ENCODE results near the gene SGTA. TPM values are rescaled to one million over a fixed set of nuclear protein-coding genes. Genes with fewer than 3 reads are reported as not detected.

The SGTA gene
- total and polyA plus RNA-seq, 2 donors from 2014 or later: 50.4 to 66.2 TPM

DNA sequence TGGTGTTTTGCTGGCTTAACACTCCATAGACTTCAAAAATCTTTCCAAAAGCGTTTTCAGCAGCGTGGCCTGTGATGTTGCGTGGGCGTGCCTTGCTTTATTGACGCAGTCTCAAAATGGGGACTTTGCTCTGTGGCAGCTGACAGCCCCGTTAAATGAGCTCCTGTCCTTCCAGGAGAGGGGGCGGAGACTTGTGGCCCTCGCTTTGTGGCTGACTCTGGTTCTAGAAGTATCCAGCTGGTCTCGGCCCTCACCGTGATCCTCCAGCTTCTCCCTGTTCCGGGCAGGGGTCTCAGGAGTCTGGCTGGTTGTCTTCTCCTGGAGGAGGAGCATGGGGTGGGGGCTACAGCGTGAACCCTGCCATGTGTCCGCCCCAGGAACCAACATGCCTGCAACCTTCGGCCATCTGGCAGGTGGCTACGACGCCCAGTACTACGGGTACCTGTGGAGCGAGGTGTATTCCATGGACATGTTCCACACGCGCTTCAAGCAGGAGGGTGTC is 28.2 kb upstream of the SGTA start:
- Histone ChIP-seq H3K27ac (ENCODE audit: low read depth in 2 of 2, low read length in 2 of 2) (no peak overlapping the region), H3K9ac (ENCODE audit: low read length in 3 of 3) (no peak overlapping the region), H3K9me3 (ENCODE audit: control insufficient read depth in 2 of 3, insufficient read depth in 1 of 3, low read length in 3 of 3) (no peaks in the 10 kb centered on the region), H3K27me3 (ENCODE audit: control insufficient read depth, insufficient read depth, low read length) (no peaks in the 10 kb centered on the region), H3K4me3 (ENCODE audit: low read length in 3 of 3) (no peak overlapping the region), H3K36me3 (ENCODE audit: control insufficient read depth in 2 of 3, insufficient read depth in 3 of 3, low read length in 3 of 3) (peaks cover 0 to 5% (median 3%) of the 10 kb centered on the region in 3 donors), H3K4me1 (ENCODE audit: control insufficient read depth in 2 of 3, insufficient read depth in 2 of 3, low read depth in 1 of 3, low read length in 3 of 3) (no peaks in the 10 kb centered on the region)
- no peak for TF ChIP-seq CTCF (IDR thresholded peaks at IDR 0.05; ENCODE audit: borderline replicate concordance, extremely low read depth, insufficient read depth)
- DNase-seq (no peak), FAIRE-seq (no peak)
- intact Hi-C loops (cut with DNase I): no loop called here

DNA sequence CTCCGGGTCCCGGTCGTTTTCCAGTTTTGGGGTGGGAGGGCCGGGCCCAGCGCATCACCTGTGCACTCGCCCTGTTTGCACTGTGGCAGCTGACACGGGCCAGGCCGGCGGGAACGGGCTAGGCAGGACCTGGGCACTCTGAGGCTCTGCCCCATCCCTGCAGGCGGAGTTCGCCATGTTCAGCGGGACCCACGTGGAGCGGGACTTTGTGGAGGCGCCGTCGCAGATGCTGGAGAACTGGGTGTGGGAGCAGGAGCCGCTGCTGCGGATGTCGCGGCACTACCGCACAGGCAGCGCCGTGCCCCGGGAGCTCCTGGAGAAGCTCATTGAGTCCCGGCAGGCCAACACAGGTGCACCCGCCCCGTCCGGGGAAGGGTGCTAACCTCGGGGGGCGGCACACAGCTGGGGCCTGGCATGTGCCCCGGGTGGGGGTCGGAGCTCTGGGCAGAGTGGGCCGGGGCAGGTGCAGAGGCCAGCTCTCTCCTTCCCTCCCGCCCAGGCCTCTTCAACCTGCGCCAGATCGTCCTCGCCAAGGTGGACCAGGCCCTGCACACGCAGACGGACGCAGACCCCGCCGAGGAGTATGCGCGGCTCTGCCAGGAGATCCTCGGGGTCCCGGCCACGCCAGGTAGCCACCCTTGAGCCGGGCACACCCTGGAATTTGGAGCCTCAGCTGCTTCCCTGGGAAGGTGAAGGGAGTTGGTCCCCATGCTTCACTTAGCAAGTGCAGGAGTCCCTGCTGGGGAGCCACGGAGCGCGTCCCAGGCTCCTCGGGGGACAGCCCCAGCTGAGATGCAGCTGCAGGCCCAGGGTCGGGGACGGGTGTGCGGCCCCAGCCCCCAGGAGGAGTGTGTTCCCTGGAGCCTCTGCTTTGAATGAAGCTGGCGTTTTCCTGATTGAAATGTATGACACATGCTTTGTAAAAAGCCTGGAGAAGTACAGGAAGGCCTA is 27.3 kb upstream of the SGTA start:
- H3K27me3 ChIP-seq (ENCODE audit: control insufficient read depth, insufficient read depth, low read length): no peaks in the 10 kb centered on the region
- FAIRE-seq: no peak
- H3K27ac ChIP-seq (ENCODE audit: low read depth in 2 of 2, low read length in 2 of 2): no peak overlapping the region
- H3K9me3 ChIP-seq (ENCODE audit: control insufficient read depth in 2 of 3, insufficient read depth in 1 of 3, low read length in 3 of 3): no peaks in the 10 kb centered on the region
- no peak for TF ChIP-seq CTCF (IDR thresholded peaks at IDR 0.05; ENCODE audit: borderline replicate concordance, extremely low read depth, insufficient read depth)
- H3K4me1 ChIP-seq (ENCODE audit: control insufficient read depth in 2 of 3, insufficient read depth in 2 of 3, low read depth in 1 of 3, low read length in 3 of 3): no peaks in the 10 kb centered on the region
- no peak overlapping the region for H3K4me3 ChIP-seq (ENCODE audit: low read length in 3 of 3)
- intact Hi-C loops (cut with DNase I): no loop called here
- peaks cover 0 to 5% (median 3%) of the 10 kb centered on the region in 3 donors for H3K36me3 ChIP-seq (ENCODE audit: control insufficient read depth in 2 of 3, insufficient read depth in 3 of 3, low read length in 3 of 3)
- no peak overlapping the region for H3K9ac ChIP-seq (ENCODE audit: low read length in 3 of 3)
- DNase-seq: no peak

DNA sequence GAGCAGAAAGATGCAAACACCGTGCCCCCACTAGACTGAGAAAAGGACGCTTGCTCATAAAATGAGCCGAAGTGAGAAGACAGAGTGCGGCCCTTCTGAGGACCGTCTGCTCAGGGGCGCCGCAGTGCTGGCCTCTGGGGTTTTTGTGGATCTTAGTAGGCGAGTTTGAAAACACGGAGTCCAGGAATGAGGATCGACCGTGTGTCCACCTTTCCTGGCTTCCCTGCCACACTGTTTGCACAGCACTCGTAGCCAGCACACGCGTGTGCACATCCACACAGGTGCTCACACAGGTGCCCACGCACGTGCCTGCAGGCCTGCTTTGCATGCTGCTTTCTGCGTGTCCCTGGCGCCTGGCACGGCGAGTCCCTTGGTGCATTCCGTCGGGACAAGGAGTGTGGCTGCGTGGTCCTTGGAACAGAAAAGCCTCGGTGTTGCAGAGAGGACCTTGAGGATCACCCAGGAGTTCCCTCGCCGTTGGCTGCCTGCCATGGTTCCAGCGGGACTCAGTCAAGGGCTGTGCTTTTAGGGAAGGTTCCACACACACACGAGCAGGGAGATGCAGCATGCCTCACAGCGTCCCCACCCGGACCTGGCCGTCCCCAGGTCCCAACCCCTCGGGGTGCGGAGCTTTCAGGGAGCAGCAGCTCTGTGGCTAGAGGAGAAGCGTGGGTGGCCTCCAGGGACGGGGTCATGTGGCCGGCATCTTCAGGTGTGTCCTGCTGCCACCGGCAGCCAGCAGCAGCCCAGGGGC is 26.5 kb upstream of the SGTA start:
- Histone ChIP-seq H3K9me3 (ENCODE audit: control insufficient read depth in 2 of 3, insufficient read depth in 1 of 3, low read length in 3 of 3) (no peaks in the 10 kb centered on the region), H3K36me3 (ENCODE audit: control insufficient read depth in 2 of 3, insufficient read depth in 3 of 3, low read length in 3 of 3) (peaks cover 0 to 5% (median 3%) of the 10 kb centered on the region in 3 donors), H3K27me3 (ENCODE audit: control insufficient read depth, insufficient read depth, low read length) (no peaks in the 10 kb centered on the region), H3K27ac (ENCODE audit: low read depth in 2 of 2, low read length in 2 of 2) (no peak overlapping the region), H3K4me1 (ENCODE audit: control insufficient read depth in 2 of 3, insufficient read depth in 2 of 3, low read depth in 1 of 3, low read length in 3 of 3) (no peaks in the 10 kb centered on the region), H3K9ac (ENCODE audit: low read length in 3 of 3) (no peak overlapping the region), H3K4me3 (ENCODE audit: low read length in 3 of 3) (no peak overlapping the region)
- no peak for FAIRE-seq
- TF ChIP-seq CTCF (IDR thresholded peaks at IDR 0.05; ENCODE audit: borderline replicate concordance, extremely low read depth, insufficient read depth): no peak
- intact Hi-C loops (cut with DNase I): no loop called here
- DNase-seq: peak in 1 of 5 donors; percentile 59

Data from kidney (tissue), 14 donors.